ENCODE measurements around the gene SDC3.

DNA sequence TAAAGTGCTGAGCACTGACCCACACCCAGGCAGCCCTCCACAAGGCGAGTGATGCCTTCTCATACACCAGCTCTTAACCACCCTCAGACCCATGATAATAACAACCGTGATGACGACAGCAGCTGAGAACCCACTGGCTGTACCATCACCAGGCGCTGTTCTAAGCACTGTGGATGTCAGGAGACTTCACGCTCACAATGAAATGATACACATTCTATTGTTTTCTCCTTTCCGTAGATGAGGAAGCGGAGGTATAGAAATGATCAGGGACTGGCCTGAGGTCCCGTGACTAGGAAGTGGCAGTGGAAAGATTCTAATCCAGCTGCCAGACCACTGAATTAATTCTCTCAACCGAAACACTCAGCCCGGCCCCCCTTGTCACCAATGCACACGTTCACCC is 32.6 kb downstream of the SDC3 start:
- TF ChIP-seq, protein P1, sequence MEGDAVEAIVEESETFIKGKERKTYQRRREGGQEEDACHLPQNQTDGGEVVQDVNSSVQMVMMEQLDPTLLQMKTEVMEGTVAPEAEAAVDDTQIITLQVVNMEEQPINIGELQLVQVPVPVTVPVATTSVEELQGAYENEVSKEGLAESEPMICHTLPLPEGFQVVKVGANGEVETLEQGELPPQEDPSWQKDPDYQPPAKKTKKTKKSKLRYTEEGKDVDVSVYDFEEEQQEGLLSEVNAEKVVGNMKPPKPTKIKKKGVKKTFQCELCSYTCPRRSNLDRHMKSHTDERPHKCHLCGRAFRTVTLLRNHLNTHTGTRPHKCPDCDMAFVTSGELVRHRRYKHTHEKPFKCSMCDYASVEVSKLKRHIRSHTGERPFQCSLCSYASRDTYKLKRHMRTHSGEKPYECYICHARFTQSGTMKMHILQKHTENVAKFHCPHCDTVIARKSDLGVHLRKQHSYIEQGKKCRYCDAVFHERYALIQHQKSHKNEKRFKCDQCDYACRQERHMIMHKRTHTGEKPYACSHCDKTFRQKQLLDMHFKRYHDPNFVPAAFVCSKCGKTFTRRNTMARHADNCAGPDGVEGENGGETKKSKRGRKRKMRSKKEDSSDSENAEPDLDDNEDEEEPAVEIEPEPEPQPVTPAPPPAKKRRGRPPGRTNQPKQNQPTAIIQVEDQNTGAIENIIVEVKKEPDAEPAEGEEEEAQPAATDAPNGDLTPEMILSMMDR (IDR thresholded peaks at IDR 0.05), result no peak
- TF ChIP-seq POLR2A (IDR thresholded peaks at IDR 0.05), result no peak
